Measurements from ENCODE around the gene MCTP1. TPM values are rescaled to one million over a fixed set of nuclear protein-coding genes. Genes with fewer than 3 reads are reported as not detected.

The MCTP1 gene
- total and polyA plus RNA-seq, 9 of the 15 experiments (the other 6 are each of a cell fraction or from before 2014, with no cell fraction given): 0.04 to 0.93 (median 0.06) TPM; not detected in 4

GRCh38 chr5:95076395-95077185 is 208.3 kb downstream of the MCTP1 start:
- Histone ChIP-seq H4K20me1 (replicated peaks; ENCODE audit: control insufficient read depth, insufficient read depth, low read length) (no peaks in the 10 kb centered on the region), H3K27me3 (ENCODE audit: control insufficient read depth in 2 of 2, insufficient read depth in 2 of 2, low read length in 2 of 2) (no peaks in the 10 kb centered on the region), H3K79me2 (ENCODE audit: control insufficient read depth, insufficient read depth, low read length) (no peaks in the 10 kb centered on the region), H3K27ac (ENCODE audit: extremely low read depth, low read depth, low read length) (no peak overlapping the region), H3K9me3 (replicated peaks; ENCODE audit: control insufficient read depth, insufficient read depth, low read depth, low read length) (no peaks in the 10 kb centered on the region), H3K9me1 (ENCODE audit: control insufficient read depth, insufficient read depth, low read length) (no peaks in the 10 kb centered on the region), H3K4me1 (replicated peaks in 1 of 2; ENCODE audit: control insufficient read depth in 2 of 2, insufficient read depth in 2 of 2, low read length in 2 of 2) (no peaks in the 10 kb centered on the region), H3K4me3 (no peak overlapping the region), H2AFZ (ENCODE audit: low read depth, low read length) (no peak overlapping the region), H3K4me2 (ENCODE audit: insufficient read depth, low read length) (no peak overlapping the region), H3K36me3 (ENCODE audit: control insufficient read depth, insufficient read depth, low read length) (no peaks in the 10 kb centered on the region), H3K9ac (ENCODE audit: insufficient read depth in 1 of 2, low read depth in 2 of 2, low read length in 2 of 2) (no peak overlapping the region)
- in situ Hi-C loops (cut with MboI): no loop called here
- ChIA-PET CTCF (ENCODE audit: low intra/inter-chr PET ratio) (no interaction called here), POLR2A (no interaction called here)
- DNase-seq (ENCODE audit: extremely low read depth in 1 of 4, low spot score in 3 of 4) (no peak), FAIRE-seq (no peak), ATAC-seq (no peak)
- TF ChIP-seq CCNT2 (IDR thresholded peaks at IDR 0.05; ENCODE audit: borderline replicate concordance, extremely low read depth, insufficient read length, low read depth, low read length) (no peak), ZFX (CRISPR knock-in tag; IDR thresholded peaks at IDR 0.05) (no peak), CC2D1A (IDR thresholded peaks at IDR 0.05) (no peak), SNIP1 (IDR thresholded peaks at IDR 0.05; ENCODE audit: low read depth) (no peak), EP400 (IDR thresholded peaks at IDR 0.05) (no peak), ATF2 (CRISPR knock-in tag; IDR thresholded peaks at IDR 0.05) (no peak), ETV5 (CRISPR knock-in tag; IDR thresholded peaks at IDR 0.05; ENCODE audit: low read depth) (no peak), ZNF740 (CRISPR knock-in tag; IDR thresholded peaks at IDR 0.05) (no peak), ZNF740 (tag; IDR thresholded peaks at IDR 0.05) (no peak), JUNB (CRISPR knock-in tag; conservative IDR thresholded peaks at IDR 0.05) (no peak), ARID1B (IDR thresholded peaks at IDR 0.05) (no peak), DPF2 (IDR thresholded peaks at IDR 0.05) (no peak), MEF2D (tag; conservative IDR thresholded peaks at IDR 0.05; ENCODE audit: low read depth) (no peak), ZNF224 (CRISPR knock-in tag; IDR thresholded peaks at IDR 0.05) (no peak), GABPB2 (CRISPR knock-in tag; conservative IDR thresholded peaks at IDR 0.05) (no peak), ZNF707 (CRISPR knock-in tag; conservative IDR thresholded peaks at IDR 0.05) (no peak)
- TF ChIP-seq, protein P1, sequence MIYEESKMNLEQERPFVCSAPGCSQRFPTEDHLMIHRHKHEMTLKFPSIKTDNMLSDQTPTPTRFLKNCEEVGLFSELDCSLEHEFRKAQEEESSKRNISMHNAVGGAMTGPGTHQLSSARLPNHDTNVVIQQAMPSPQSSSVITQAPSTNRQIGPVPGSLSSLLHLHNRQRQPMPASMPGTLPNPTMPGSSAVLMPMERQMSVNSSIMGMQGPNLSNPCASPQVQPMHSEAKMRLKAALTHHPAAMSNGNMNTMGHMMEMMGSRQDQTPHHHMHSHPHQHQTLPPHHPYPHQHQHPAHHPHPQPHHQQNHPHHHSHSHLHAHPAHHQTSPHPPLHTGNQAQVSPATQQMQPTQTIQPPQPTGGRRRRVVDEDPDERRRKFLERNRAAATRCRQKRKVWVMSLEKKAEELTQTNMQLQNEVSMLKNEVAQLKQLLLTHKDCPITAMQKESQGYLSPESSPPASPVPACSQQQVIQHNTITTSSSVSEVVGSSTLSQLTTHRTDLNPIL (CRISPR knock-in tag; IDR thresholded peaks at IDR 0.05): no peak
- TF ChIP-seq, protein P2, sequence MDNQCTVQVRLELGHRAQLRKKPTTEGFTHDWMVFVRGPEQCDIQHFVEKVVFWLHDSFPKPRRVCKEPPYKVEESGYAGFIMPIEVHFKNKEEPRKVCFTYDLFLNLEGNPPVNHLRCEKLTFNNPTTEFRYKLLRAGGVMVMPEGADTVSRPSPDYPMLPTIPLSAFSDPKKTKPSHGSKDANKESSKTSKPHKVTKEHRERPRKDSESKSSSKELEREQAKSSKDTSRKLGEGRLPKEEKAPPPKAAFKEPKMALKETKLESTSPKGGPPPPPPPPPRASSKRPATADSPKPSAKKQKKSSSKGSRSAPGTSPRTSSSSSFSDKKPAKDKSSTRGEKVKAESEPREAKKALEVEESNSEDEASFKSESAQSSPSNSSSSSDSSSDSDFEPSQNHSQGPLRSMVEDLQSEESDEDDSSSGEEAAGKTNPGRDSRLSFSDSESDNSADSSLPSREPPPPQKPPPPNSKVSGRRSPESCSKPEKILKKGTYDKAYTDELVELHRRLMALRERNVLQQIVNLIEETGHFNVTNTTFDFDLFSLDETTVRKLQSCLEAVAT (IDR thresholded peaks at IDR 0.05): no peak
- no TSS peak for BruUV-seq (replicated peaks)
- intact Hi-C loops (cut with micrococcal nuclease): no loop called here
- under 1% methylated on average over 8 of the region's 8 CpGs for WGBS (ENCODE audit: insufficient coverage, low coverage, missing lambda C conversion rate)
